PC-3 (cell line): Measurements from ENCODE around the gene CDK14. TPM values are rescaled to one million over a fixed set of nuclear protein-coding genes. Genes with fewer than 3 reads are reported as not detected.

ENCODE experiments used
- ATAC-seq: fragments of 200-7000 bp; cut with Tn5 transposase; 2 replicates; pipeline ENCODE4 v1.9.1; 2020; ENCODE audit warnings: mild to moderate bottlenecking, moderate library complexity
- BruUV-seq: library from RNA; stranded (reverse); fragments of 400-500 nt; replicated peaks from 2 replicates; lab custom pipeline; 2021; lab: Mats Ljungman, UMichigan
- CTCF ChIA-PET: fragments of 300-600 bp; sonication (Branson Sonifier 250); formaldehyde crosslinking; loops from one replicate; lab custom pipeline; 2022; ENCODE audit warnings: antibody characterized with exemption; lab: Charles Lee
- POLR2A ChIA-PET: fragments of 300-600 bp; sonication (Branson Sonifier 250); formaldehyde crosslinking; loops from one replicate; lab custom pipeline; 2022; ENCODE audit warnings: antibody characterized with exemption; ENCODE audit not compliant: unreplicated experiment; lab: Charles Lee
- DNase-seq: peaks from one replicate; pipeline ENCODE4 v3.0.0-alpha.2; 2015
- H2AFZ ChIP-seq: fragments of 300-600 bp; sonication (generic); 2 replicates; pipeline ENCODE4 v1.6.0; 2016; ENCODE audit warnings: antibody characterized with exemption, low read length
- H3F3A ChIP-seq: fragments of 300-600 bp; sonication (generic); one replicate; pipeline ENCODE4 v1.6.0; 2017; ENCODE audit warnings: antibody characterized with exemption, low read length, control low read depth, mild to moderate bottlenecking; ENCODE audit not compliant: unreplicated experiment
- H3K27ac ChIP-seq: fragments of 300-600 bp; sonication (generic); 2 replicates; pipeline ENCODE4 v1.5.1; 2016; ENCODE audit warnings: mild to moderate bottlenecking, low read length
- H3K27me3 ChIP-seq: fragments of 300-600 bp; sonication (generic); 2 replicates; pipeline ENCODE4 v1.6.1; 2016; ENCODE audit warnings: low read length, mixed read lengths
- H3K36me3 ChIP-seq: fragments of 300-600 bp; sonication (generic); 2 replicates; pipeline ENCODE4 v1.6.1; 2016; ENCODE audit warnings: low read depth, mixed run types, low read length, mixed read lengths
- H3K4me1 ChIP-seq: fragments of 300-600 bp; sonication (generic); 2 replicates; pipeline ENCODE4 v1.5.1; 2016; ENCODE audit warnings: low read length; ENCODE audit not compliant: insufficient read depth
- H3K4me2 ChIP-seq: fragments of 300-600 bp; sonication (generic); 2 replicates; pipeline ENCODE4 v1.6.0; 2016; ENCODE audit warnings: low read length
- H3K4me3 ChIP-seq: fragments of 300-600 bp; sonication (generic); 2 replicates; pipeline ENCODE4 v1.5.1; 2016; ENCODE audit warnings: mild to moderate bottlenecking, low read length, mixed read lengths
- H3K79me2 ChIP-seq: fragments of 300-600 bp; sonication (generic); 2 replicates; pipeline ENCODE4 v1.6.1; 2017; ENCODE audit warnings: low read length, mixed read lengths
- H3K9ac ChIP-seq: fragments of 300-600 bp; sonication (generic); 2 replicates; pipeline ENCODE4 v1.6.0; 2016; ENCODE audit warnings: mild to moderate bottlenecking, low read length
- H3K9me2 ChIP-seq: fragments of 300-600 bp; sonication (generic); replicated peaks from 2 replicates; pipeline ENCODE4 v1.6.1; 2016; ENCODE audit warnings: mixed run types, low read length, mixed read lengths
- H3K9me3 ChIP-seq: fragments of 300-600 bp; sonication (generic); 2 replicates; pipeline ENCODE4 v1.6.1; 2016; ENCODE audit warnings: low read length, mixed read lengths
- H4K20me1 ChIP-seq: fragments of 300-600 bp; sonication (generic); 2 replicates; pipeline ENCODE4 v1.6.1; 2016; ENCODE audit warnings: low read length, mixed read lengths
- CTCF ChIP-seq: fragments of 300-600 bp; sonication (generic); conservative IDR thresholded peaks from 2 replicates; pipeline ENCODE4 v1.5.1; 2017; ENCODE audit warnings: antibody characterized with exemption, low read depth, mild to moderate bottlenecking, low read length
- EZH2 ChIP-seq: fragments of 300-600 bp; sonication (generic); IDR thresholded peaks from one replicate; pipeline ENCODE4 v1.6.1; 2017; ENCODE audit warnings: antibody characterized with exemption, mild to moderate bottlenecking, low read length; ENCODE audit not compliant: unreplicated experiment
- EZH2phosphoT487 ChIP-seq: fragments of 300-600 bp; sonication (generic); IDR thresholded peaks from 2 replicates; pipeline ENCODE4 v1.6.1; 2018; ENCODE audit warnings: mild to moderate bottlenecking, antibody characterized with exemption, low read length, borderline replicate concordance
- intact Hi-C: fragments of 100-400 bp; cut with micrococcal nuclease; formaldehyde crosslinking; loops from 2 replicates; pipeline ENCODE4 v1.9.0; 2023
- total RNA-seq: library from RNA; depleted of rRNA; stranded (reverse); fragments of >200 nt; gene quantifications from 2 replicates; pipeline ENCODE4 v1.2.3, GENCODE V29; 2014

Gene CDK14
- total RNA-seq, 1 experiment from 2014 or later = 8.2 TPM

GRCh38 chr7:90607196-90607595, 11.1 kb downstream of the CDK14 start:
- Histone ChIP-seq H2AFZ (no peak overlapping the region), H3K9me3 (no peaks in the 10 kb centered on the region), H3K4me3 (no peak overlapping the region), H3F3A (no peaks in the 10 kb centered on the region), H3K27me3 (no peaks in the 10 kb centered on the region), H3K27ac (no peak overlapping the region), H3K36me3 (no peaks in the 10 kb centered on the region), H3K4me2 (no peak overlapping the region), H3K9ac (no peak overlapping the region), H3K4me1 (peaks cover 12% of the 10 kb centered on the region), H3K79me2 (peaks cover 7% of the 10 kb centered on the region; the same call in 1 of the 2 replicates), H3K9me2 (no peaks in the 10 kb centered on the region), H4K20me1 (no peaks in the 10 kb centered on the region)
- CTCF ChIA-PET = interaction anchor here (1.4 kb wide), 1 partner anchor 10 kb away, joined by 5 read pairs; no protein-coding TSS in a partner anchor
- TSS peak; percentile 3 for BruUV-seq
- no peak for TF ChIP-seq EZH2phosphoT487
- TF ChIP-seq CTCF = no peak
- TF ChIP-seq EZH2 = no peak
- DNase-seq = peak; percentile 49
- POLR2A ChIA-PET = interaction anchor here (0.5 kb wide), 1 partner anchor 360 kb away, joined by 4 read pairs; no protein-coding TSS in a partner anchor
- peak; percentile 99 for ATAC-seq
- intact Hi-C loops = loop anchor here (1.0 kb wide), 1 partner anchor 28 kb away; no protein-coding TSS in a partner anchor

- Histone ChIP-seq H3K79me2 (0 out of 2 replicates have a peak, but pooled peaks cover 6% of the 10 kb centered on the region), H2AFZ (no peak overlapping the region), H4K20me1 (no peaks in the 10 kb centered on the region), H3K36me3 (no peaks in the 10 kb centered on the region), H3K4me3 (no peak overlapping the region), H3K27me3 (no peaks in the 10 kb centered on the region), H3K4me1 (peaks cover 12% of the 10 kb centered on the region), H3K9ac (no peak overlapping the region), H3K27ac (no peak overlapping the region), H3K4me2 (no peak overlapping the region), H3K9me3 (no peaks in the 10 kb centered on the region), H3K9me2 (no peaks in the 10 kb centered on the region), H3F3A (no peaks in the 10 kb centered on the region)
- no peak for ATAC-seq
- no peak for DNase-seq
- BruUV-seq = no TSS peak
- ChIA-PET POLR2A (no interaction called here), CTCF (no interaction called here)
- TF ChIP-seq CTCF (no peak), EZH2 (no peak), EZH2phosphoT487 (no peak)
- intact Hi-C loops = no loop called here
These were observed 14.0 kb downstream of the CDK14 start for GRCh38 chr7:90610105-90610504.

GRCh38 chr7:90611115-90611514, 15.0 kb downstream of the CDK14 start:
- no peak overlapping the region for H3K9ac ChIP-seq
- no peaks in the 10 kb centered on the region for H3F3A ChIP-seq
- no peaks in the 10 kb centered on the region for H3K36me3 ChIP-seq
- no peaks in the 10 kb centered on the region for H3K27me3 ChIP-seq
- no TSS peak for BruUV-seq
- H3K9me2 ChIP-seq = no peaks in the 10 kb centered on the region
- TF ChIP-seq EZH2 (no peak), CTCF (no peak), EZH2phosphoT487 (no peak)
- peaks cover 12% of the 10 kb centered on the region for H3K4me1 ChIP-seq
- no peak for DNase-seq
- no peak overlapping the region for H3K4me3 ChIP-seq
- CTCF ChIA-PET = no interaction called here
- H3K4me2 ChIP-seq = no peak overlapping the region
- intact Hi-C loops = no loop called here
- H3K27ac ChIP-seq = no peak overlapping the region
- POLR2A ChIA-PET = no interaction called here
- no peaks in the 10 kb centered on the region for H4K20me1 ChIP-seq
- H3K9me3 ChIP-seq = no peaks in the 10 kb centered on the region
- H2AFZ ChIP-seq = no peak overlapping the region
- no peak for ATAC-seq
- H3K79me2 ChIP-seq = 0 out of 2 replicates have a peak, but pooled peaks cover 6% of the 10 kb centered on the region
